Measurements from ENCODE around the gene HOXC11.

DNA sequence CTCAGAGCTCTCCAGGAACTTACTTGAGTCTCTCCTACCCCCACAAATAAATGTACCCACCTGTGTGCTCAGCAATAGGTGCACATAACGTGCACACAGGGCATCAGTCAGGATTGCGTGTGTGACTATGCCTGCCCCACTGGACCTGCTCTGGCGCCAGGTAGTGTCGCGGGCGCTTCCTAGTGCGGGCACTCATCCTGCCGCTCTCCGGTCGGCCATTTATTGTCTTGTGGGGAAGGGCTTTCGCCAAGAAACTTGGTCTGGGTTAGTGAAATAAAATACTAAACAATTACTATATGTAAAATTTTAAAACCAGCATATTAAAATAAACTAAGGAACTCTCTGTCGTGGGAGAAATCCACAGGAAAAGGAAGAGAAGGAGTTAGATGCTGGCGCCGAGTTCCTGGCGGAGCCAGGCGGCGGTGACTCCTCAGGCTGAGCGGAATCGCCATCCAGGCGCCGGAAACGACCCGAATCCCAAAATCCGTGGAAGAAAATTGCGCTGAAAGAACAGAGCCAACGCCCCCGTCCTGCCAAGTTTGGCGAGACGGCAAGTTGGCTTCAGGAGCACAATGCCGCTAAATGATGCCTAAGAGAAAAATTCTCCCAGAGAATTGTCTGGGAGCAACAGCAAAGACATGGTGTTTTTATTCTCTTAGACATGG is 42.2 kb upstream of the HOXC11 start:
- TF ChIP-seq EP300 (IDR thresholded peaks at IDR 0.05) = no peak
- TF ChIP-seq, protein P1, sequence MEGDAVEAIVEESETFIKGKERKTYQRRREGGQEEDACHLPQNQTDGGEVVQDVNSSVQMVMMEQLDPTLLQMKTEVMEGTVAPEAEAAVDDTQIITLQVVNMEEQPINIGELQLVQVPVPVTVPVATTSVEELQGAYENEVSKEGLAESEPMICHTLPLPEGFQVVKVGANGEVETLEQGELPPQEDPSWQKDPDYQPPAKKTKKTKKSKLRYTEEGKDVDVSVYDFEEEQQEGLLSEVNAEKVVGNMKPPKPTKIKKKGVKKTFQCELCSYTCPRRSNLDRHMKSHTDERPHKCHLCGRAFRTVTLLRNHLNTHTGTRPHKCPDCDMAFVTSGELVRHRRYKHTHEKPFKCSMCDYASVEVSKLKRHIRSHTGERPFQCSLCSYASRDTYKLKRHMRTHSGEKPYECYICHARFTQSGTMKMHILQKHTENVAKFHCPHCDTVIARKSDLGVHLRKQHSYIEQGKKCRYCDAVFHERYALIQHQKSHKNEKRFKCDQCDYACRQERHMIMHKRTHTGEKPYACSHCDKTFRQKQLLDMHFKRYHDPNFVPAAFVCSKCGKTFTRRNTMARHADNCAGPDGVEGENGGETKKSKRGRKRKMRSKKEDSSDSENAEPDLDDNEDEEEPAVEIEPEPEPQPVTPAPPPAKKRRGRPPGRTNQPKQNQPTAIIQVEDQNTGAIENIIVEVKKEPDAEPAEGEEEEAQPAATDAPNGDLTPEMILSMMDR (IDR thresholded peaks at IDR 0.05) = no peak

All from tibial nerve (tissue), 4 donors.